ENCODE data around the gene CHD3.
A peak's percentile ranks its signal among the peaks of the same experiment; 100 is the strongest.
"Not testable (repeated sequence)": the region's sequence is repeated elsewhere in the genome, so short reads cannot be mapped to it uniquely, and the experiment has no call there.

Gene CHD3

GRCh38 chr17:7849751-7850504, 38.7 kb upstream of the CHD3 start:
- no peak for DNase-seq (ENCODE audit: low read depth)

GRCh38 chr17:7850701-7851437, 37.7 kb upstream of the CHD3 start:
- DNase-seq (ENCODE audit: low read depth), result no peak

- DNase-seq (ENCODE audit: low read depth), result peak; percentile 61
These were observed 36.9 kb upstream of the CHD3 start for GRCh38 chr17:7851438-7852261.

GRCh38 chr17:7852262-7852670, 36.3 kb upstream of the CHD3 start:
- DNase-seq (ENCODE audit: low read depth), result no peak

GRCh38 chr17:7852919-7853690, 35.5 kb upstream of the CHD3 start:
- no peak for DNase-seq (ENCODE audit: low read depth)

GRCh38 chr17:7853691-7854038, 34.9 kb upstream of the CHD3 start:
- no peak for DNase-seq (ENCODE audit: low read depth)

- DNase-seq (ENCODE audit: low read depth), result no peak
These were observed 34.4 kb upstream of the CHD3 start for GRCh38 chr17:7854078-7854777.

GRCh38 chr17:7854851-7855659, 33.5 kb upstream of the CHD3 start, which contains the start of gene TMEM88:
Gene TMEM88, plus strand, starts transcription at chr17:7855066. Its CDS starts 9 bp downstream, at chr17:7855075.
- no peak for DNase-seq (ENCODE audit: low read depth)

GRCh38 chr17:7855660-7856010, 33.0 kb upstream of the CHD3 start:
- DNase-seq (ENCODE audit: low read depth), result no peak

GRCh38 chr17:7856011-7856810, 32.4 kb upstream of the CHD3 start:
- no peak for DNase-seq (ENCODE audit: low read depth)

- peak; percentile 99 for DNase-seq (ENCODE audit: low read depth)
These were observed 31.5 kb upstream of the CHD3 start, which contains the start of gene NAA38 for GRCh38 chr17:7856811-7857712. Gene NAA38, minus strand, starts transcription at chr17:7857559. Its CDS starts 96 bp downstream, at chr17:7857463.

- peak; percentile 89 for DNase-seq (ENCODE audit: low read depth)
These were observed 30.7 kb upstream of the CHD3 start, which contains the start of gene CYB5D1 for GRCh38 chr17:7857713-7858521. Gene CYB5D1, plus strand, starts transcription at chr17:7858003. Its CDS starts 132 bp downstream, at chr17:7858135.

- DNase-seq (ENCODE audit: low read depth), result peak; percentile 22
These were observed 30.1 kb upstream of the CHD3 start for GRCh38 chr17:7858522-7858810.

GRCh38 chr17:7859028-7859427, 29.6 kb upstream of the CHD3 start:
- DNase-seq (ENCODE audit: low read depth), result no peak

GRCh38 chr17:7862692-7863437, 25.7 kb upstream of the CHD3 start:
- DNase-seq (ENCODE audit: low read depth), result no peak

- DNase-seq (ENCODE audit: low read depth), result not testable (repeated sequence)
These were observed 24.2 kb upstream of the CHD3 start for GRCh38 chr17:7864384-7864783.

All from GM04504 (cell line).